Epithelial cell of proximal tubule (primary cell): ENCODE data around the gene ASCL2. TPM values are rescaled to one million over a fixed set of nuclear protein-coding genes. Genes with fewer than 3 reads are reported as not detected.

Experiments
- DNase-seq: peaks from one replicate; pipeline ENCODE4 v3.0.0-alpha.2; 2011; ENCODE audit warnings: low read depth
- H3K4me3 ChIP-seq: 2 replicates; pipeline ENCODE4 v1.5.1; 2011; ENCODE audit warnings: low read depth, mild to moderate bottlenecking, low read length
- CTCF ChIP-seq: conservative IDR thresholded peaks from 2 replicates; pipeline ENCODE4 v1.5.1; 2012; ENCODE audit warnings: low read depth, mild to moderate bottlenecking, low read length
- total RNA-seq: library from RNA; depleted of rRNA; stranded (reverse); fragments of >200 nt; gene quantifications from 2 replicates; pipeline ENCODE4 v1.2.3, GENCODE V29; 2015

The ASCL2 gene
- total RNA-seq, 1 donor from 2014 or later, result 0.12 TPM

- no peak for TF ChIP-seq CTCF
- DNase-seq, result no peak
These were observed 42.0 kb upstream of the ASCL2 start for GRCh38 chr11:2312232-2313042.

DNA sequence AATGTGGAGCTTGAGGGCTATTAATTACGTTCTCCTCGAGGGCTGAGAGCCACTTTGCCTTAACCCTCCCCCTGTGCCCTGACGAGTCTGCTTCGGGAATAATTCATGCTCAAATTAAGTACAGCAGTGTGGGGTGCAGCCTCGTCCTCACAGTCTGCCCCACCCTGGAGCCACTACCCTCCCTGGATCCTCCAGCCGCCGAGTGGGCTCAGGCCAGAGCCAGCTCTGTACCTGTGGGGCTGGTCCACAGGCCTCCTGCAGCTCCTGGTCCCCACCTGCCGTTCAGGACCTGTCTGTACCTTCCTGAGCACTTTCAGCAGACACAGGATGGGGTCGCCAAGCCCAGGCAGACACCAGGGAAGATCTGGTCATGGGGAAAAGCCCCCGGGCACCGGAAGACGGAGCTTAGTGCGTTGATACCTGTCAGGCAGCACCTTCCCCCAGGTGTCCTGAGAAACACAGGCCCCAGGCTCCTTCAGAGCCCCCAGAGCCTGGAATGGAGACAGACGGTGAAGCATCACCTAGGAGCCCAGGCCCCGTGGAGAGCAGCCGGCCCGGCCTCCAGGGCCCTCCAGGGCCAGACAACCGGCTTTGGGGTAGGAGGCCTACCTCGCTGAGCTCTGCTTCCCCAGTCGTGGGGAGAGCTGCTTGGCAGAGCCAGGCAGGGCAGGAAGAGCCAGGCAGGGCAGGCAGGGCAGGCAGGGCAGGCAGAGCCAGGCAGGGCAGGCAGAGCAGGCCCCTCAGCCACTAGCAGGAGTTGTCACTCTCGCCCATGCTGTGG, 41.2 kb upstream of the ASCL2 start:
- no peak for DNase-seq
- no peak for TF ChIP-seq CTCF
- no peak overlapping the region for H3K4me3 ChIP-seq

More at GRCh38 chr11:2312232-2313042, 42.0 kb upstream of the ASCL2 start:
- no peak overlapping the region for H3K4me3 ChIP-seq

GRCh38 chr11:2310786-2311352, 40.5 kb upstream of the ASCL2 start:
- no peak for DNase-seq
- TF ChIP-seq CTCF, result no peak
- no peak overlapping the region for H3K4me3 ChIP-seq

DNA sequence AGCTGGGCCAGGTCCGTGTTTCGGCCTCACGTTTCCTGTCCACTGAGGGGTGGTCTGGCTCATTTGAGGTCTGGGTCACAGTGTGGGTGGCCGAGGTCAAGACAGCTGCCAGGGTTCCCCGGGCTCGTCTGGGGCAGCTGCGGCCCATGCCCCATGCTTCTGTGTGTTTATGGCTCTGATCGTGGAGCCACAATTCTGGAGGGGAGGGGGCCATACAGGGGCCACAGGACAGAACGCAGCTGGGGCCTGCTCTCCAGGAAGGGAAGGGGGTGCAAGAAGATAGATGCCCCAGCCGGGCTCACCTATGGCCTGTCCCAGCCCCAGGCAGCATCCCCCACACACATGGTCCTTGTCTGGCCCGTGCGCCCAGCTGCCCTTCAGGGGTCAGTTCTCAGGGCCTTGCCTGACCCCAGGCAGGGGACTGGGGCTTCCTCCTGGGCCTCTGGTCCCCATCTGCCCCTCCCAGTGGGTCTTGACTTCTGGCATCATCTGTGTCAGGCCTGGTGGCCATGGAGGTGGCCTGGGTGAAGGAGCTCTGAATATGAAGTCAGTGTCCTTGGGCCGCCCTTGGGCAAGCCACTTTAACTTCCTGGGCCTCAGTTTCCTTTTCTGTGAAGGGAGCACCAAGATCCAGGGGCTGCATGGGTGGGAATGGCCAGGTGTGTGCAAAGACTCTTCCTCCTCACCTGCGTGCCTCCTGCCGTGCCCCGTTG, 39.8 kb upstream of the ASCL2 start:
- DNase-seq, result no peak
- no peak for TF ChIP-seq CTCF
- H3K4me3 ChIP-seq, result no peak overlapping the region

- no peak for TF ChIP-seq CTCF
- H3K4me3 ChIP-seq, result no peak overlapping the region
- DNase-seq, result no peak
These were observed 39.1 kb upstream of the ASCL2 start for GRCh38 chr11:2309251-2310072.

- TF ChIP-seq CTCF, result no peak
- DNase-seq, result no peak
- H3K4me3 ChIP-seq, result no peak overlapping the region
These were observed 38.3 kb upstream of the ASCL2 start for GRCh38 chr11:2308713-2309112.
